Skeletal muscle satellite cell (primary cell): ENCODE measurements around the gene DRC1.

Experiments
- H3K27me3 ChIP-seq: 2 replicates; pipeline ENCODE4 v1.7.0; 2013; ENCODE audit warnings: low read length; ENCODE audit not compliant: control insufficient read depth, insufficient read depth
- H3K36me3 ChIP-seq: 2 replicates; pipeline ENCODE4 v1.7.0; 2013; ENCODE audit warnings: mild to moderate bottlenecking, control low read depth, low read length; ENCODE audit not compliant: insufficient read depth
- H3K4me1 ChIP-seq: 2 replicates; pipeline ENCODE4 v1.7.0; 2013; ENCODE audit warnings: low read length; ENCODE audit not compliant: control insufficient read depth, insufficient read depth
- H3K4me2 ChIP-seq: 2 replicates; pipeline ENCODE4 v1.7.0; 2013; ENCODE audit warnings: mild to moderate bottlenecking, low read length
- H3K4me3 ChIP-seq: 2 replicates; pipeline ENCODE4 v1.7.0; 2013; ENCODE audit warnings: low read length
- H3K9ac ChIP-seq: 2 replicates; pipeline ENCODE4 v1.7.0; 2013; ENCODE audit warnings: mild to moderate bottlenecking, low read depth, low read length, moderate library complexity
- H3K9me3 ChIP-seq: replicated peaks from 2 replicates; pipeline ENCODE4 v1.7.0; 2013; ENCODE audit warnings: mild to moderate bottlenecking, control low read depth, low read length

Gene DRC1

DNA sequence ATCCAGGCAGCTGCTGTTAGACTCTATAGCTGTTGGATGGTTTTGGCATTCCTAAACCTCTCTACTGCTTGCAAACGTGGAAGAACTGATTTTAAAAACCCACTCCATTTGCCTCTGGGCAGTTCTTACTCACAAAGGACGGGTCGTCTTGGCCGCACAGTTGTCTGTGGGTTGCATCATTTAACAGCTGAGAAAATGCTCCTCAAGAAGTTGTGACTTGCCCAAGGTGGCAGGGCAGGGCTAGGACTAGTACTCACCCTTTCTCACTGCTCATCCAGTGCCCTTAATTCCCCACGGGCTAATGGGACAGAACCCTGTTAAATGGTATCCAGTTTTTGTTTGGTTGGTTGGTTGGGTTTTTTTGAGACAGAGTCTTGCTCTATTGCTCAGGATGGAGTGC lies 997 bp upstream of the DRC1 start:
- no peak overlapping the region for H3K4me3 ChIP-seq
- H3K9me3 ChIP-seq, result no peaks in the 10 kb centered on the region
- H3K9ac ChIP-seq, result no peak overlapping the region
- H3K36me3 ChIP-seq, result no peaks in the 10 kb centered on the region
- no peak overlapping the region for H3K4me2 ChIP-seq
- H3K4me1 ChIP-seq, result peaks cover 4% of the 10 kb centered on the region
- no peaks in the 10 kb centered on the region for H3K27me3 ChIP-seq

DNA sequence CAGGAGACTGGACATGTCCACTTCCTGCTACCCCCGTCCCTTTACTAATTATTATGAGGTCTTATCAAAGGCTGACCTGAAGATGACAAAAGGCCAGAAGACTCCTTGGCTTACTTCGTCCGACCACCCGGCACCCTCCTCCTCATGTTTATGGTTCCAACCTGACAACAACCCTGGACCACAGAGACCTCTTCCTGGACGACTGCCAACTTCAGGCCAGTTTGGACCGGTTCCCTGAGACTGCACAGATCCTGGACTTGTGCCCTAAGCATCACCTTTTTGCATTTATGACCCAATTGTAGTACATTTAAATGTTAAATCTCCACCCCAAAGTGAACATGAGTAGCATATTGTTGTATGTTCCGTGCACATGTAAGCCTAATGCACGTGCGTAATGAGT lies 5.8 kb downstream of the DRC1 start:
- H3K4me3 ChIP-seq, result no peak overlapping the region
- no peak overlapping the region for H3K4me2 ChIP-seq
- no peaks in the 10 kb centered on the region for H3K36me3 ChIP-seq
- H3K4me1 ChIP-seq, result no peaks in the 10 kb centered on the region
- H3K9ac ChIP-seq, result no peak overlapping the region
- H3K27me3 ChIP-seq, result peaks cover 20% of the 10 kb centered on the region
- H3K9me3 ChIP-seq, result no peaks in the 10 kb centered on the region

DNA sequence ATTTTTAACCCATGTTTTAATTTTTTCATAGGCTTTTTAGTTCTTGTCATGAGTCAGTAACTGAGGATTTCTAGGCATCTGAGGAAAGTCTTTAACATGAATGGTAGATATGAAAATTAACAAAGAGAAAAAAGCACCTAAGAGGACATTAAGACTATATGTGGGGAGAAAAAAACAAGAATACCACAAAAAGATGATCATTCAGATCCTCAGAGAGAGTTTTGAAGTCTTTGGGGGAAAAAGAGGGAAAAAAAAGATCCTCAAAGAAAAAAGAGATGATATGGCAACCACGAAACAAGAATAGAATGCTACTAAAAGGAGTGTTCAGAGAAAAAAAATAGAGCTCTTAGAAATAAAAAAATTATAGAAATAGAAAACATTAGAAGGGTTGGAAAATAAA lies 8.1 kb downstream of the DRC1 start:
- no peaks in the 10 kb centered on the region for H3K9me3 ChIP-seq

DNA sequence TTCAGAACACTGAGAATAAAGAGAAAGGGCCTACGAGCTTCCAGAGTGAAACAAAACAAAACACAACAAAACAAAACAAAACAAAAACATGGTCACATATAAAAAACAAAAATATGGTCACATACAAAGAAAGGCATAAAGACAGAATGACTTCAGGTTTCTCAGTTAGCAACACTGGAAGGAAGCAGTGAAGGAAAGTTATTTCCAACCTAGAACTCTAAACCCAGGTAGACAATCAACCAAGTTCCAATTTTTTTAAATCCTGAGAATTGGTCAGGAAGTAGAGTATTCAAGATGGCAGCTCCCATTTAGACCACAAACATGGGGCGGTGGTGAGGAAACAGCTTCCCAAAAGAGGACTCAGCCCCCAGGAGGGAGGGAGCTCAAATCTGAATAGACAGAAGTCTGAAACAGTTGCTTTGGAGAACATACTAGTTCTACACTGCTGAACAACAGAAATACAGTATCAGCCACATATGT lies 9.1 kb downstream of the DRC1 start:
- Histone ChIP-seq H3K4me3 (no peak overlapping the region), H3K4me2 (no peak overlapping the region), H3K9ac (no peak overlapping the region), H3K4me1 (no peaks in the 10 kb centered on the region), H3K27me3 (peaks cover 20% of the 10 kb centered on the region), H3K9me3 (no peaks in the 10 kb centered on the region), H3K36me3 (no peaks in the 10 kb centered on the region)

More for the DNA sequence above, 8.1 kb downstream of the DRC1 start:
- Histone ChIP-seq H3K4me1 (no peaks in the 10 kb centered on the region), H3K36me3 (no peaks in the 10 kb centered on the region), H3K4me2 (no peak overlapping the region), H3K27me3 (peaks cover 20% of the 10 kb centered on the region), H3K9ac (no peak overlapping the region), H3K4me3 (no peak overlapping the region)

DNA sequence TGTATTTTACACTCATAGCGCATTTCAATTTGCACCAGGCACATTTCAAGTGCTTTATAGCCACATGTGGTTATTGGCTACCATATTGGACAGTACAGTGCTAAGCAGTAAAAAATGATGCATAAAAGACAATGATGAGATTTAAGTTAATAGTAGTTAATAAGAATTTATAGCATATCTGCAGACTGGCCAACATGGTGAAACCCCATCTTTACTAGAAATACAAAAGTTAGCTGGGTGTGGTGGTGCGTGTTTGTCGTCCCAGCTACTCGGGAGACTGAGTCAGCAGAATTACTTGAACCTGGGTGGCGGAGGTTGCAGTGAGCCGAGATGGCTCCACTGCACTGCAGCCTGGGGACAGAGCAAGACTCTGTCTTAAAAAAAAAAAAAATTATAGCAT lies 9.7 kb downstream of the DRC1 start:
- no peaks in the 10 kb centered on the region for H3K4me1 ChIP-seq
- H3K9ac ChIP-seq, result no peak overlapping the region
- no peak overlapping the region for H3K4me2 ChIP-seq
- no peaks in the 10 kb centered on the region for H3K36me3 ChIP-seq
- peaks cover 20% of the 10 kb centered on the region for H3K27me3 ChIP-seq
- H3K9me3 ChIP-seq, result no peaks in the 10 kb centered on the region
- no peak overlapping the region for H3K4me3 ChIP-seq

DNA sequence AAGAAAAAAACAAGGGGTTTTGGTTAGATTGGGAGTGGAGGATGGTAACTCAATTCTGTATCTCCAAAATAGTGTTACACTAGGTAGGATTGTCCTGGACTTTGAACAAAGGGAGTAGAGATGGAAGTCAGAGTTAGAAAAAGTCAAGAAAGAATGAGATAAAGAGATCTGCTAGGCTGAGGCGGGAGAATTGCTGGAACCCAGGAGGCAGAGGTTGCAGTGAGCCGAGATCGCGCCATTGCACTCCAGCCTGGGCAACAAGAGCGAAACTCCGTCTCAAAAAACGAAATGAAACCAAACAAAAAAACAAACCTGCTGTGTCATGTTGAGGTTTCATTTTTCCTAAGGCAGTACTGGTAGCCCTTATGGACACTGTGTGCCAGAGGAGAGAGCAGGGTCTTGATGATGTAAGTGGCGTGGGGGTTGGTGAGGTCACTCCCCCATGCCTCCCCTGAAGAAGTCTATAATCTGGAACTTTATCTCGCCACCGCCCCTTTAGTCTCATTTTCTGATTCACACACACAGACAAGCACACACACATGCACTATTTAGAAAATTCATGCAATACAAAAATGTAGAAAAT lies 10.5 kb downstream of the DRC1 start:
- no peak overlapping the region for H3K4me3 ChIP-seq

DNA sequence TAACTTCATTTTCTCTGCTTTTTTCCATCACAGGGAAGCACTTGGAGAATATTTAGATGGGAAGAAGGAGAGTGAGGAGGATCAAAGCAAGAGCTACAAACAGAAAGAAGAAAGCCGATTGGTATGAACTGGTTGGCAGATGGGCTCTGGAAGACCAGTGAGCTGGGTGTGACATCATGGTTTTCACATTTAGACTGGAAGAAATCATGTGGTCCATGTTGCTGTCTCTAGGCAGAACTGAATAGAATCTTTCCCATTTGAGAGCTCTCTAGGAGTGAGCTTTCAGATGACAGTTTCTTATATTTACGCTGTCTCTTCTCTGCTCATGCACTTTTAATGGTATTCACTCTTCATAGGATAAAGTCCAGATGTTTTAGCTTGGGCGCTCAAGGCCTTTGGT lies 12.6 kb downstream of the DRC1 start:
- H3K4me3 ChIP-seq, result no peak overlapping the region
- H3K9ac ChIP-seq, result no peak overlapping the region
- H3K9me3 ChIP-seq, result no peaks in the 10 kb centered on the region
- H3K4me1 ChIP-seq, result no peaks in the 10 kb centered on the region
- H3K36me3 ChIP-seq, result no peaks in the 10 kb centered on the region
- H3K27me3 ChIP-seq, result peaks cover 11% of the 10 kb centered on the region
- no peak overlapping the region for H3K4me2 ChIP-seq

More for the DNA sequence above, 10.5 kb downstream of the DRC1 start:
- Histone ChIP-seq H3K27me3 (peaks cover 17% of the 10 kb centered on the region), H3K9me3 (no peaks in the 10 kb centered on the region), H3K4me1 (no peaks in the 10 kb centered on the region), H3K4me2 (no peak overlapping the region), H3K36me3 (no peaks in the 10 kb centered on the region), H3K9ac (no peak overlapping the region)

DNA sequence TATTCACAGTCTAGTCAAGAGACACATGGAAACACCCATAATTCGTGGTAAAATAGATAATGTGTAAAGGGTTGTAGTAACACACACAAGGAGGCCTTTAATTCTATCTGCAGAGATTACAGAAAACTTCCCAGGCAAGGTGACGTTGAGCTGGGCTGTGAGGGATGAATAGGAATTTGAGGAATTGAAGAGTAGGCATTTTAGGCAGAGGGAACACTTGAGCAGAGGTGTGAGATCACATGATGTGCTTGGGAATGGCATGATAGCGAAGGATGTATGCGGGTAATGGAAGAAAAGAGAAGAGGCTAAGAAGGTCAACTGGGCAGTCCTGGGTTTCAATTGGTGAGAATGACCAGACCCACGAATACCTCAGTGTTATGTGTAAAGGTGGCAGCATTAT lies 20.2 kb downstream of the DRC1 start:
- no peaks in the 10 kb centered on the region for H3K4me1 ChIP-seq
- H3K36me3 ChIP-seq, result no peaks in the 10 kb centered on the region
- no peak overlapping the region for H3K4me2 ChIP-seq
- H3K27me3 ChIP-seq, result peaks cover 52% of the 10 kb centered on the region
- H3K9me3 ChIP-seq, result no peaks in the 10 kb centered on the region
- H3K4me3 ChIP-seq, result no peak overlapping the region
- no peak overlapping the region for H3K9ac ChIP-seq

DNA sequence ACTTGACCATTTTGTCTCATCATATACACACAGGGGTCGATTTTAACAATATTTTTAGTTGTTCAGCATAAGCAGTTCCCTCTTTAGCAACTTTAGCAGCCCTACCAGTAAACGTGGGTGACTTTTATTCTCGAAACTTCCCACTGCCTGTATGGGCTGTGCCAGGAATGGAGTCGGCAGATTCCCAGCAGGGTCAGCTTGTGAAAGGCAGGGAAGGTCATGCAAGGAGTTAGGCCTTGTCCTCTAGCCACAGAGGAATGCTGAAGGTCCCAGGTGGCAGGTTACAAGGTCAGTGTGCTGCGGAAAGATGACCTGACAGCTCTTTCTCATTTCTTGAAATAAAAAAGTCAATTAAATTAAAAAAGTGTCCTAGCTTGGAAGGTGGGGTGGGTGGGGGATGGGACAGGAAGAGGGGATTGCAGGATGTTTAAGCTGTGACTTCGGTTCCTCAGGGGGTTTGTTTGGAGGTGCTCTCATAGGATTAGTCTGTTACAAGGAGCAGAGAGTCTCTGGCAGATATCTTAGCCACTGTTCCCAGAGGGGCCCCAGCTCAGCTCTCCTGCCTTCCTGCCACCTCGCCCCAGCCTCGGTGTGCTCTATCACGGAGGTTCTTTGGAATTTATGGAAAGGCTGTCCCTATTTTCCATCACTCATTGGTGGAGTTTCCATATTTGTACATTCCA lies 21.4 kb downstream of the DRC1 start:
- no peak overlapping the region for H3K4me3 ChIP-seq
- no peak overlapping the region for H3K9ac ChIP-seq
- H3K36me3 ChIP-seq, result no peaks in the 10 kb centered on the region
- no peaks in the 10 kb centered on the region for H3K4me1 ChIP-seq
- no peak overlapping the region for H3K4me2 ChIP-seq
- H3K27me3 ChIP-seq, result peaks cover 54% of the 10 kb centered on the region
- no peaks in the 10 kb centered on the region for H3K9me3 ChIP-seq

DNA sequence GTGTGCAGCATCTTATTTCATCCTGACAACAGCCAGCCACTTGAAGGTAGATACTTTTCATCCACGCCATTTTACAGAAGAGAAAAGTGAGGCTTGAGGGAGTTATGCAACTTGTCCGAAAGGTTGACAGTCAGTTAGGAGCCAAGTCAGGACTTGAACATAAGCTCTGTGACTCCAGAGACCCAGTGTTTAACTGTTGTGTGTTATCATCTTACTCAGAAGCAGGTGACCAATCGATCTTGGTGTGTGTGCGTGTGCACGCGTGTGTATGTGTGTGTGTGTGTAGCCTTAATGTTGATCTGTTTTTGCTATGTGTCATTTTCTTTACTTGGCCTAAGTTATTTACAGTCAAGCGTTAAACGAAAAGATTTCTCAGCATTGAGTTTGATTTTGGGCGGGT lies 22.0 kb downstream of the DRC1 start:
- H3K4me3 ChIP-seq, result no peak overlapping the region
- no peak overlapping the region for H3K4me2 ChIP-seq
- H3K9ac ChIP-seq, result no peak overlapping the region
- H3K36me3 ChIP-seq, result no peaks in the 10 kb centered on the region
- no peaks in the 10 kb centered on the region for H3K4me1 ChIP-seq
- no peaks in the 10 kb centered on the region for H3K9me3 ChIP-seq
- peaks cover 56% of the 10 kb centered on the region for H3K27me3 ChIP-seq

DNA sequence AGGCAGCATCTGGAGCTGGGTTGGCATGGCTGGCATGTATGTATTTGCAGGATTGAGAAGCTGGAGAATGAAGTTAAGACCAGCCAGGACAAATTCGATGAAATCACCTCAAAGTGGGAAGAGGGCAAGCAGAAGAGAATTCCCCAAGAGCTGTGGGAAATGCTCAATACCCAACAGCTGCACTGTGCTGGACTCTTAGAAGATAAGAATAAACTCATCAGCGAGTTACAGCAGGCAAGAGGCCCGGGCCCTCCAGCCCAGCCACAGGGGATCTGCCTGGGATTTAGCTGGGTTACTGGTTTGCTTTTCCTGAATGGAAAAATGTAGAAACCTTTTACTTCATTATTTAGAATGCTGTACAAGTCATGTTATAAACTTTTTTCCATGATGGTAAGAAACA lies 22.5 kb downstream of the DRC1 start:
- Histone ChIP-seq H3K4me1 (no peaks in the 10 kb centered on the region), H3K9ac (no peak overlapping the region), H3K36me3 (no peaks in the 10 kb centered on the region), H3K9me3 (no peaks in the 10 kb centered on the region), H3K27me3 (peaks cover 56% of the 10 kb centered on the region), H3K4me2 (no peak overlapping the region), H3K4me3 (no peak overlapping the region)

DNA sequence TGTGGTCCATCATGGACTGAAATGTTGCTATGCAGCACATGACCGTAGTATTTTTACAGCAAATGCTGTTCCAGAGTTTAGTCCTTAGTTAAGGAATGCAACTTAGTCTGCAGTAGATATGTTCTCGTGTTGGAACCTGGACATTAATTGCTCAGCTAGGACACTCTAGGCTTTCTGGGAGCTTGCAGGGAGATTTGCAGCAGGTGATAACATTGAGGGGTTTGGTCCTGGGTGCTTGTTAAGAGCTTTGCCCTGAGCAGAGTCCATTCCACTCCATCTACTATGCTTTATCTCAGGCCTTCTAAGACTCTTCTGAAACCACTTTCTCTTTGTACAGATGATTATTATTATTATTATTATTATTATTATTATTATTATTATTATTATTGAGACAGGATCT lies 27.1 kb downstream of the DRC1 start:
- H3K27me3 ChIP-seq, result peaks cover 50% of the 10 kb centered on the region

More for the DNA sequence above, 27.1 kb downstream of the DRC1 start:
- Histone ChIP-seq H3K4me2 (no peak overlapping the region), H3K4me1 (peaks cover 4% of the 10 kb centered on the region), H3K9ac (no peak overlapping the region), H3K9me3 (no peaks in the 10 kb centered on the region), H3K36me3 (no peaks in the 10 kb centered on the region), H3K4me3 (no peak overlapping the region)
